IMR-90 (cell line): Measurements from ENCODE around the gene AGFG1.

Experiments
- CEBPB ChIP-seq: IDR thresholded peaks from 2 replicates; pipeline ENCODE4 v1.6.1; 2012; ENCODE audit warnings: low read depth, low read length, improper control_type of control experiment
- CTCF ChIP-seq: conservative IDR thresholded peaks from 2 replicates; pipeline ENCODE4 v1.5.1; 2012; ENCODE audit warnings: mild to moderate bottlenecking, low read depth, low read length, improper control_type of control experiment
- FOS ChIP-seq: fragments of 150-350 bp; IDR thresholded peaks from 2 replicates; pipeline ENCODE4 v1.6.1; 2016; ENCODE audit warnings: low read depth, low read length
- MAZ ChIP-seq: IDR thresholded peaks from 2 replicates; pipeline ENCODE4 v1.6.1; 2012; ENCODE audit warnings: low read depth, mild to moderate bottlenecking, low read length, improper control_type of control experiment, moderate library complexity, borderline replicate concordance
- POLR2A ChIP-seq: IDR thresholded peaks from 2 replicates; pipeline ENCODE4 v1.6.1; 2012; ENCODE audit warnings: mild to moderate bottlenecking, low read depth, low read length
- RAD21 ChIP-seq: IDR thresholded peaks from 2 replicates; pipeline ENCODE4 v1.6.1; 2012; ENCODE audit warnings: low read length, improper control_type of control experiment
- RFX5 ChIP-seq: IDR thresholded peaks from 2 replicates; pipeline ENCODE4 v1.8.0; 2012; ENCODE audit warnings: low read depth, mild to moderate bottlenecking, low read length, moderate library complexity
- SMC3 ChIP-seq: fragments of 150-350 bp; IDR thresholded peaks from 2 replicates; pipeline ENCODE4 v1.6.1; 2016; ENCODE audit warnings: low read depth, mild to moderate bottlenecking, antibody characterized with exemption, low read length, moderate library complexity
- TF ChIP-seq, protein P1 (sequence below): fragments of 150-350 bp; IDR thresholded peaks from 2 replicates; pipeline ENCODE4 v1.6.1; 2017; ENCODE audit warnings: mild to moderate bottlenecking, antibody characterized with exemption, low read length, low read depth

DNA sequence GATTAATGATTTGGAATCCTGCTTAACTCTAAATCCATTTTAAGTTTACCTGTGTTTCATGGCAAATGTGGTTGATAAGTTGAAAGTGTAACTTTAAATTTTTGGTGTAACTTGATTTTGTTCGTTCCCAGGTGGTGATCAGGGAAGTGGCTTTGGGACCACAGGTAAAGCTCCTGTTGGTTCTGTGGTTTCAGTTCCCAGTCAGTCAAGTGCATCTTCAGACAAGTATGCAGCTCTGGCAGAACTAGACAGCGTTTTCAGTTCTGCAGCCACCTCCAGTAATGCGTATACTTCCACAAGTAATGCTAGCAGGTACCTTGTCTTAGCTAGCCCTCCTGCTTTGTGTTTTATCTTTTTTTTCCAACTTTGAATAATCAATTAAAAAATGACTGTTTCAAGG is 62.8 kb downstream of the AGFG1 start:
- TF ChIP-seq SMC3 (no peak), CTCF (no peak), RFX5 (no peak), POLR2A (no peak), RAD21 (no peak), CEBPB (no peak), MAZ (no peak), FOS (no peak)
- TF ChIP-seq, protein P1, sequence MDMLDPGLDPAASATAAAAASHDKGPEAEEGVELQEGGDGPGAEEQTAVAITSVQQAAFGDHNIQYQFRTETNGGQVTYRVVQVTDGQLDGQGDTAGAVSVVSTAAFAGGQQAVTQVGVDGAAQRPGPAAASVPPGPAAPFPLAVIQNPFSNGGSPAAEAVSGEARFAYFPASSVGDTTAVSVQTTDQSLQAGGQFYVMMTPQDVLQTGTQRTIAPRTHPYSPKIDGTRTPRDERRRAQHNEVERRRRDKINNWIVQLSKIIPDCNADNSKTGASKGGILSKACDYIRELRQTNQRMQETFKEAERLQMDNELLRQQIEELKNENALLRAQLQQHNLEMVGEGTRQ, result no peak
